NCI-H748 treated with DMSO at 0.1 percent for 48 hours (cell line): Measurements from ENCODE around the gene CYP19A1.
A peak's percentile ranks its signal among the peaks of the same experiment; 100 is the strongest.

Experiments
- DNase-seq: peaks from one replicate; lab custom pipeline; 2025; lab: John Stamatoyannopoulos, UW

The CYP19A1 gene

DNA sequence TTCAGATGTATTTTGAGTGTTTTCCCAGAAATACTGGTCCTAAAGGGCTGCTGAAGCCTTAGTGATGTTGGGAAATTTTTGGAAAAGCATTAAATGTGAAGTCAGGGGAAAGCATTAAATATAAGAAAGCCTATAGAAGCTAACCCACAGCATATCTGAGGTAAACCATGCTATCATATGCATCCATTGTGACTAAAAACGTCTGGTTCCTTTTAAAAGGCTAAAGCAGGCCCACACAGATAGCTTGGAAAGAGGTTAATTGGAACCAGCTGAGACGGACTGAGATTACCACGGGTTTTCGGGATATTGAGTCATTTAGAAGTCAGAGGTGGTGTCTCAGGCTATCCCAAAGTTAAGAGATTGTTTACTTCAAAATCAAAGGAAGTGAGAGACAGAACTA, 78.2 kb downstream of the CYP19A1 start:
- no peak for DNase-seq

DNA sequence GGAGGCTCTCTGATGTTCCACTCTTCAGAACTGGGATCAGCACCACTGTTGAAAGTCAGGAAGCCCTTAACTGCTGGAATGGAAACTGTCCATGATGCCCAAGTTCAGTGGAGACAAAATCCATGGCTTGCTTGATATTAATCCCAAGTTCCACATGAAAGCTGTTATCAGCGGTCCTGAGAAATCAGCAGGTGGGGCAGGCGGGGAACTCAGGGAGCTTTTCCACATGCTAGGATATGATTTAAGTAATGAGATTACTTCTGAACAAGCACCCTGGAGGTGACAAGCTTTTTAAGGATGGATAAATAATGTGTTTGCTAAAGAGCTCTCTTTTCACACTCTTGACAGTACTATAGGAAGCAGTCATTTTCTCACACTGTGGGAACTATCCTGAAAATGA, 82.9 kb downstream of the CYP19A1 start:
- DNase-seq = no peak

DNA sequence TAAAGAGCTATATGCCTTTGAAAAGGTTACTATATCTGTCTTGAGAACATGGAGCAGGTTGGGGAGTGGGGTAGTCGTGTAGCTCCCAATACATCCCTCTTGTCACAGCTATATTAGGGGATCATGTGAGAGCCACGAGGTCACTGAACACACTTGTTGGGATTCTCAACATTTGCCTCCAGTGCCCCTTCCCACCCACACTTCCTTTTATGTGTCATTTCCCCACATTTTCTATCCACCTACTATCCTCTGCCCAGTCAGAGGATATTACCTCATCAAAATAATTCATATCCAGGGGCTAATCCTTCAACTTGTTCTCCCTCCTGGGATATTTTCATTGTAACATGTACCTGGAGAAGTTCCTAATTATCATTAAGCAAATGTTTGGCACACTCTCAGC, 85.0 kb downstream of the CYP19A1 start:
- no peak for DNase-seq

DNA sequence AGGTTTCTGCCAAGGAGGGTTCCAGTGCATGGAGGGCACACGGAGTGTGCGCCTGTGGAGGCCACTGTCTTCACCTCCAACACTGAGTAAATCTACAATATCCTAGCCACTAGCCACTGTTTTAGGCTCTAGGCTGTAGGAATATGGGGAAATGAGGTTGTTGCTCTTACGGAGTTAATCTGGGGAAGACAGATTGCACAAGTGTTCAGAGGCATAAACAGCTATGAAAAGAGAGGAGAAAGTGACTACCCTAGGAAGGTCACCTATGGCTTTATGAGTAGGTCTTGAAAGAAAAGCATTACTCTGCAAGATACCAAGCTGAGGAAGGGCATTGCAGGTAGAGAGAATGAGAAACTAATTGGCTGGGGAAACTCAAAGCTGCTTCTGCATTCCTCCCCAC, 85.7 kb downstream of the CYP19A1 start:
- DNase-seq = no peak

DNA sequence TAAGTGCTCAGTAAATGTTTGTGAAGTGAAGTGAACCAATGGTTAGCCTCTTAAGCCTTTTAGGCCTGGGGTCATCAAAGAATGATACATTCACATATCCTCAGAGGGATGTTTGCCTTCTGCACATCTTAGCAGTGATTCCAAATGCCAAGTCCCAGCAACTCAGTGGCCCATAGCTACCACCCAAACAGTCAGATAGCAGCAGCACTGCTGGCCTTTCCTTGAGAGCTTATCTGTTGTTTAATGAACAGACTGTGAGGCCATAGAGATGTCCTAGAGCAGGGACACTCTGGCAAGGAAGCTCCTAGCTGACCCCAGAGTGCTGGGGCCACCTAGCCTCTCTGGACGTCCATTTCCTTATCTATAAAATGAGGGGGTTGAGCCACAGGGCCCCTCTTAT, 86.8 kb downstream of the CYP19A1 start:
- no peak for DNase-seq

DNA sequence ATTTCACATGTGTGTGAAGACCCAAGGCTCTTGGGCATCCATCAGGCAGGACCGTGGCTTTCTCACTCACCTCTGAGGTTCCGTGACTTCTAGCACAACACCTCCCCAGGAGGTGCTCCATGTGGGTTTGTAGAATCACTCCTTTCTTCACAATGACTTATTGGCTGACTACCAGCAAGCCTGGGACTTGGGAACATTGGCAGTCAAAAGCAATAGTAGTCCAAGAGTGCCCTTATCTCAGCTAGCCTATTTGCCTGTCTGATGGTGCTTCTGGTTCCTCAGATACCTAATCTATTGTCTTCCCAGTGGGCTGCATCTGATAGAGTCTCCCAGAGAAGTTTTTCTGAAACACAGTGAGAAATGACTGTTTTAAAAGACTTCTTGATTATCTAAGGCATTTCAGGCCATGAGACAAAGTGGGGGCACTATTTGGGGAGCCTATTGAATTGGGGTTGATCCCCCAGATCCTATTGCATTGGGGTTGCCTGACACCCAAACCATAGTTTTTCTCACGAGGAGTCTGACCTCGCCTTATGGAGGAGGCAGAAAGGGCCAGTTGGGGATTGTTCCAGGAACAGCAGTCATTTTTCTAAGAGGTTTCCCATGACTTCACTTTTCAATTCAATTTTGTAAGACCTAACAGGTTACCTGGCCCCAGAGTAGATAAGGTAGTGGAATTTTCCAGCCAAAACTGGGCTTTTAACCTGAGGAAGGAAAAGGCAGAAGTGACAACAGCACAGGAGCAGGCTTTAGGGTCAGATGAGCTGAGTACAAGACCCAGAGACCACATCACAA, 88.0 kb downstream of the CYP19A1 start:
- DNase-seq = no peak

DNA sequence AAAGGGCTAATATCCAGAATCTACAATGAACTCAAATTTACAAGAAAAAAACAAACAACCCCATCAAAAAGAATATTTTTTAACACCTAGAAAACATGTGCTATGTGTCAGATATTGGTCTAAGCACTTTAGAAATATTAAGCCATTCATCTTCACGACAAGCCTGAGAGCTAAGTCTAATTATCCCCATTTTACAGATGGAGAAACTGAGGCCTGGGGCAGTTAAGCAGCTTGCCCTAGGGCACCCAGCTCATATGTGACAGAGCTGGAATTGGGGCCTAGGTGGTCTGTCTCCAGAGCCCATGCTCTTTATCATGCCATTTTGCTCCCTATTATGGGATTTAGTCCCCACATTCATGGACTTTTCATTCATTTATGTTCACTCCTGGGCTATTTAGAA, 92.8 kb downstream of the CYP19A1 start:
- no peak for DNase-seq

DNA sequence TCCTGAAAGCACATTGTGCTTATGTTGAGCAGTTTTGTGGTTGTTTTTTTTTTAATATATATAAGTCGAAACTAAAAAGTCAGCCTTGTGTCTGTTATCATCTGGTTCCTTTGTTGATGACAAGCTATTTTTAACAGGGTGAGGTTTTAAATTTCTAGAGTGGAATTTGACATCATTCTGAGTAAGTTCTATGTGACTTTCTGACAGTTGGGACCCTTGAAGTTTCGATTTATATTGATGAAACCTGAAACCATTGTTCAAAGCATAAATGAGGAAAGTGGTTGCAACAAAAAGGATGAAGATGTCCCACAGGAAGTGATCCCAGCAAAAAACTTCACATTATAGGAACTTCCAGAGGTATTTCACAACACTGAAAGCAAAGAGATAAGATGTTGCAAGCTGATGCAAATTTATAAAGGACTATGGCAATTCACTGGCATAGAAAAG, 94.0 kb downstream of the CYP19A1 start:
- DNase-seq = no peak

DNA sequence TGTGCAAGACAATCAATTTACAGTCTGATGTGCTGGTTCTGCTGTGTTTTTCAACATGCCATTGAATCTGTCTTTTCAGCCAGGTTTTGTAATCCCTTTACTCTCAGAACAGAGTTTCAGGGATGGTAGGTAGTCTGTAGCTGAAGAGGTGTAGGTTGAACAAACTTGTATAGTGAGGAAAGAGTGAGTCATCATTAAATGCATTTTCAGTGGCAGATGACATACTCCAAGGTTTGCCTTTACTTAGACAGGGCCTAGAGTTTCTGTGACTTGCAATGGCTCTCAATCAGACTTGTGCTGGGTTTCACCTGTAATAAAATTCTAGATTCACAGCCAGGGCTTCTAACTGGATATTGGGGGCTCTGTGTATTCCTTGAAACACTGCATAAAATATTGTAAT, 94.6 kb downstream of the CYP19A1 start:
- DNase-seq = no peak

DNA sequence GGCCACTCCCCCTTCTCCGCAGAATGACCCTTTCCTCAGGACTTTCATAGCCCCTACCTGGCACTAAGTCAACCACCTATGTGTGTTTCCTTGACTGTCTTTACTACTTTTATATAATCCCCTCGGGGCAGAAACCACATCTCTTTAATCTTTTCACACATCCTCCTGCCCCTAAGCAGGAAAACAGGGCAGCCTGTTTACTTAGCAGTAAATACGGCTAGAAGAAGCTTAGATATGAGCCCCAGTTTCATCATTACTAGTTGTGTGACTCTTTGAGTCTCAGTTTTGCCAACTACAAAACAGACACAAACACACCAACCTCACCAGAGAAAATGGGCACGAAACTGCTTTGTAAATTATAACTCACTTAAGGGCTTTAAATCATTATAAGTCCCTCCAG, 98.3 kb downstream of the CYP19A1 start:
- no peak for DNase-seq

DNA sequence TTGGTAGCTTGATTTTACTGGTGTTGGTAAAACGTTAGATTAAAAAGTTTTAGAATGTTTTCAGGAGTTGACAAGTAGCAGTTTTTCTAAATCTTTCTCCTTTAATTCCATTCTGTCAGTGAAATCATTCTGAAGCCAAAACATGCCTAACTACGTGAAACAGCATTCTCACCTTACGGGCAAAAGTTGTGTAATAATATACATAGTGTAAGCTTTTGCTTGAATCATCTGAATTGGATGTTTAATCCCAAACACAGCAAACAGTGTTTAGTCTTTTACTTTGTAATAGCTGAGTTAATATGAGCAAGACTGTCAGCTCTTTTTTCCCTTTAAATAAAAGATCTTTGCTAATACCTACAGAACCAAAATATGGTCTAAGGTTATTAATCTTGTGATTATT, 100.6 kb downstream of the CYP19A1 start:
- no peak for DNase-seq

DNA sequence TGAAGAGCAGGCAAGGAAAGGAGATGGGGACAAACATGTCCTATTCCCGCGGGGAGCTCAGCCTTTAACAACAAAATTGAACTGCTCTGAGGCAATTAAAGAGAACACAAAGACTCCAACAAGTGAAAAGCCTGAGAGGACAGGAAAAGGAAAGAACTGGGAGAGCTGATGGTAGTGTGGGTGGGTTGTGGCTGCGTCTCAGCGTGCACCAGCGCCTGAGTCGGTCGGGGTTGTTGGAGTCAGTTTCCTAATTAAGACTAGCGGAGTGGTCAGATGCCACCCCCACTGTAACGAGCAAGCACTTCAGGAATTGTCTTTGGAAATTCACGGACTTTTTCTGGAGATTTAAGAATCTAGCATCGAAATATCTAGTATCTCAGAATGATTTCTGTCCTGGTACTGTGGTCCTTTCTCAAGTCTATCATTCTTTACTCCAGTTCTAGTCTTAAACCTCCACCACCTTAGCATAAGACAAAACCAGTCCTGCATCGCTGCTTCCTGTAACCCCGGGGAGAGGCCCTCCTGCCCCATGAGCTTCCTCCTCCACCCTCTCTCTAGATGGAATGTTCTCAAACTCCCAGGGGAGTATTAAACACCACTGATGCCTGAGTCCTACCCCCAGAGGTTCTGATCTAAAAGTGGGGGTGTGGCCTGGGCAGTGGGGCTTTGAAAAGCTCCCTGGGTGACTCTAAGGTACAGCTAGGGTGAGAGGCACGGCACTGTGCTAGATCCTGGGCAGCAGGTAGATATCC, 104.0 kb downstream of the CYP19A1 start:
- DNase-seq = no peak

DNA sequence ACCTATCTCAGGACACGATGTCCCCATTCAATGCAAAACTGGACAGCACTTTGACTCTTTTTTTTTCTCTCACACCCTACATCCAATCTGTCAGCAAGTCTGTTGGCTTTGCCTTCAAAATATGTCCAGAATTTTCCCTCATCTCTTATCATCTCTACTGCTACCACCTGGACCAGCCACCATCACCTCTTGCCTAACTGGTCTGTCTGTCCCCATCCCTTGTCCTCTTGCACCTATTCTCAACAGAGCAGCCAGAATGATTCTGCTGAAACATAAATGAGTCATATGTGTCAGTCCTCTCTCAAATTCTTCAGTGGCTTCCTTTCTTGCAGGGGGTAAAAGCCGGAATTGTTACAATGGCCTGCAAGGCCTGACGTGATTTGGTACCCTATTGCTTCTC, 105.8 kb downstream of the CYP19A1 start:
- DNase-seq = no peak

DNA sequence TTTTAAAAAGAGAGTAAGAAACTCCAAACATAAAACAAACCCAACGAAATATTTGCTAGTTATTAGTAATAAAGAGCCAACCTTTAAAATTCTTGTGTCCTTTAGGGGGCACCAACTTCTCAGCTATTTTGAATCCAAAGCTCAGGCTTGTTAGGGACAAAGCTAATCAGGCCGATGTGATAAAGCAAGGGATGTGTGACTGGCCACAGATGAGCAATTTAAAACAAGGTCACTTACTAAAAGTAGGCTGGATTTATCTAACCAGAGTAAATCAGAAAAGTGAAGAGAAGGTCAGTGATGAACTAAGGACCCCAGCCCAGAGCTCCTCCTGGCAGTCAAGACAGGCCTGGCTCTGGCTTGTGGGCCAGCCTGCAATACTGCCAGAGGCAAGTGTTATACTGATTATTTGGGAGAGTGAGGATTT, 108.5 kb downstream of the CYP19A1 start:
- peak; percentile 7 for DNase-seq

DNA sequence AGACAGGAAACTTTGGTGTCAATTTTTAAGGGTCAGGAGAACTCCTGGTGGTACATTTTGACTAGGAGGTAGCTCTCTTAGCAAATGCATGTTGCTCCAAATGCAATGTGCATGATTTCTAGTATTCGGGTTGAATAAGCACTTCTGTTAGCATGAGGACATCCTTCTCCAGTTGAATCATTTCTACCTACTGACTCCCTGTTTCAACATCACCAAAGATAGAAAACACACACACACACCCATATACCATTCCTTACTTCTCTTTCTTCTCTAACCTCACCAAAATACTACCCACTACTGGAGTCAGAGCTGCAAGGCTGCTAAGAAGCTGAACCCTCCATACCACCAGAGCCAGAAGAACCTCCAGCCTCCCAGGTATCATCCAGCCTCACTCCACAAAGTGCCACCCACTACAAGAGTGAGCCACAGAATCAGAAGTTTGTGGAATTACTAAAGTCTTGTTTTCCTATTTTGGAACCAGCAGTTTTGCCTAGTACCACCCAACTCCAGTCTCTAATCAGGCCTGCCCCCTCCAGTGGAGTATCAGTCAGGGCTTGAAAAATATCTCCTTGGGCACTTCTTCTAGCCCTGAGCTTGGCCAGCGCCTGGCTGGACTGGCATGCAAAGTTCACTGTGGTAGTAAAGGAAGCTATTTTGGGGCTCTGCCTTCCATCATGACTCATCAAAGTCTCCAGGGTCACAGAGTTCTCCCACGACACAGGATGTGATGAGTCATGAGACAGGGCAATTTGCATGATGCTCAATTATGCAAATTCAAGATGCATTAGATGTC, 110.3 kb downstream of the CYP19A1 start:
- DNase-seq = no peak

DNA sequence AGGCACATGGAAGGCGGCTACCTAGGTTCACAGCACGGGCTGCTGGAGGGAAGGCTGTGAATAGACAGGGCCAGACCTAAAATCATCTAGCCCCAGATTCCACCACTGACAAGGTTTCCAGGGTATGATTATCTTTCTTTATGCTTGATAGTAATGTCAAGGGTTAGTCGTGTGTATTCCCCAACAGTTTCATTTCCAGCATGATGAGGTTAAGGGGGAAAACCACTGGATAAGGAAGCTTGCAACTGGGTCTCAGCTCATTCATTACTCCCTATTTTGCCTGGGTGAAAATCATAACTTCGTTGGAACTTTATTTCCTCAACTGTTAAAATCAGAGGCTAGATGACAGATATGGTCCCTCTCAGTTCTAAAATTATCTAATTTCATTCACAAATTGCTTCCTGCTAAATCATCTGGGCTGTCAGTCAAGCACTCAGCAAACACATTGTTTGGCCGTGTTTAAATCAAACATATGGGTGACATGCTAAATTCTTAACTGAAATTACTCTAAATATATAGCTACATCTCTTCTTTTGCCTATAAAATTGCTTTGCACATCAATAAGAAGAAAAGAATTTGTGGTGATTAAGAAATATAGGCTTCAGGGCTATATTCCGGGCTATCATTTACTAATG, 111.7 kb downstream of the CYP19A1 start:
- DNase-seq = no peak

DNA sequence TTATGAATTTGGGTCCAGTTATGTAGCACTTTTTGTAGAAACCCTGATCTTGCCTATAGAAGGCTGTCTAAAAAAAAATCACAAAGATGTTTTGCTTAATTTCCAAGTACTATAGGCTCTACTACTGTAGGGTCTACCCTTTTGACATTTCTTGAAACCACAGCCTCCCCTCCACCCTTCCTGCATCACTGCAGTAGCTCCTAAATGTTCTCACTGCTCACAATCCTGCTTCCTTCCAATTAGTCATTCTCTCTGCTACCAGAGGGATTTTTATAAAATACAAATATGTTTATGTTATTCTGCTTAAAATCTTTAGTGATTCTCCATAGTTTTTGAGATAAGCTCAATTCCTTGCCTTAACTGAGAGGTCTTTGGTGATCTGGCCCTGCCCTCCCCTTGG, 114.0 kb downstream of the CYP19A1 start:
- no peak for DNase-seq

DNA sequence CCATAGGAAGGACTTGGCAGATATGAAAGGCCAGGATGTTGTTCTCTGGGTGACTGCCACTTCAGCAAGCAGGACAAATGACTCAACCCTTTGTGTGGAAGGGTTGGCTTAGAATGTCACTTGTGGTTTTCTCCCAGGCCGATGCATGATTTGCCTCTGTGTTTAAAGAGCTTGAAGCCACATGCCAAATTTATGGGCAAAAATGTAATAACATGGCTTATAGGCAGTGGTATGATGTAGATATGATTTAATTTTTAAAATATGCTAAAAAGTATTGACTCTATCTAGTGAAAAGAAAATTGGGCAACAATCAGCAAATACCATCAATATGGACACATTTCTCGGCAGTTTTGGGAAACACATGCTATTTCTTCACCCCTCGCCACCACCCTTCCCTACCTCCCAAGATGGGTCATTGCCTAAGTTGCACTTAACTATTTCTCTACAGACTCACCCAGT, 114.6 kb downstream of the CYP19A1 start:
- no peak for DNase-seq

DNA sequence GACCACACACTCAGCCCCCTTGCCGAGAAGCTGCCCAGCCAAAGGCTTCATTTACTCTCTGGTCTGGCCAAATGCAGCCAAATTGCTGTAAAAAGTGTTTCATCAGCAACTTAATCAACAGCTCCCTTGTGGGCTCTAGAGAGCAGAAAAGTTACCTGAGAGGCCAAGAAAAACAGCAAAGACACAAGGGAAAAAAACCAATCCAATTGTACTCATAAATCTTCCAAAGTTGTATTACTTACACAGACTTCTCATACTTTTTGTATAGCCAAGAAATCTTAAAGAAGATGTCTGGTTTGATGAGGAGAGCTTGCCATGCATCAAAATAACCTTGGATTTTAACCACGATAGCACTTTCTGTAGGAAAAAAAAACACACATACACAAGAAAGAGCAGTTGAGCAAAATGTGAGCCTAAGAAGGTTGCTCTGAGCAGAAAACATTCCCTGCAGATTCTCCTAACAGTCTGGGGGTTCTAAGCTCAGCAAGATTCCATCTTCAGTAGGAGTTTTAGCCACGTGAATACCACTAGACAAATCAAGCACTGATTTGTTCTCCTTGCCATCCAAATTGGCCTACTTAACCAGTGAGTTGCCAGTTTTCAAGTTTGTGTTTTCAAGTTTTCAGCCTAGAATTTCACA, 120.0 kb downstream of the CYP19A1 start:
- no peak for DNase-seq

DNA sequence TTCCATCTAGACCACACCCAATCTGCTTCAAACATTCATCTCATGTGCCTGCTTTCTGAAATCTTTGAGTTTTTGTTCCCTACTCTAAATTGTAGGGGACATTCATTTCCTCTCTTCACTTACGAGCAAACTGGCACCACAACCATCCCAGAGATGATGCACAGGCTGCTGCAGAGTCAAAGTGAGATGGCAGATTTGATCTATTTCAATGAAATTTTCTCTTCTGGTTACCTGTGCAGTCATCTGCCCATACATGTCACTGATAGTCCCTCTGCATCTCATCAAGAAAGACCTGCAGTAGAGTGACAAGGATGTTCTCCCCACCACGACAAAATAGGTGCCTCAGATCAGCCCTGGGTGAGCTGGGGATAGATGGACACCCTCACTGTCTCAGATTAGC, 125.5 kb downstream of the CYP19A1 start:
- DNase-seq = no peak

DNA sequence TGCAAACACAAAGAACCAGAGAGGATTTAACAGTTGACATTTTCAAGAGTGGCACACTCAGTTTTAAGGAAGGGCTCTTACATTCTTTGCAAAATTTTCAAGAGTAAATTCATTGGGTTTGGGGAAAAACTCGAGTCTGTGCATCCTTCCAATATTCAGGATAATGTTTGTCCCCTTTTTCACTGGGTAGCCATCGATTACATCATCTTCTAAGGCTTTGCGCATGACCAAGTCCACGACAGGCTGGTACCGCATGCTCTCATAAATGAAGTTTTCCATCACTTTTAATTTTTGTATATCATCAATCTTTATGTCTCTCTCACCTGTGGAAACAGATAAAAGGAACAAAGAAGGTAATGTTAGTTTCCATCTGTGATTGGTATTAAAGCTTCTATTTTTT, 126.2 kb downstream of the CYP19A1 start:
- DNase-seq = no peak
